MM.1S (cell line): ENCODE results near the gene SIAH1.

Experiments
- CTCF ChIP-seq: fragments of 300-600 bp; sonication (generic); IDR thresholded peaks from 2 replicates; pipeline ENCODE4 v1.5.1; 2016; ENCODE audit warnings: antibody characterized with exemption, low read length, mixed read lengths
- EZH2 ChIP-seq: fragments of 300-600 bp; sonication (generic); optimal IDR thresholded peaks from 2 replicates; pipeline ENCODE3; 2017; ENCODE audit warnings: low read depth, mild to moderate bottlenecking, antibody characterized with exemption, low read length, mixed read lengths
- EZH2phosphoT487 ChIP-seq: fragments of 300-600 bp; sonication (generic); IDR thresholded peaks from 2 replicates; pipeline ENCODE4 v1.6.1; 2018; ENCODE audit warnings: antibody characterized with exemption, low read length

- TF ChIP-seq EZH2phosphoT487 = no peak
- TF ChIP-seq CTCF = no peak
- TF ChIP-seq EZH2 = no peak
These were observed 3.1 kb downstream of the SIAH1 start for GRCh38 chr16:48382131-48382530.
